AG04449 (cell line): ENCODE measurements around the gene TYMP.

Source experiments
- CTCF ChIA-PET: fragments of 350-600 bp; formaldehyde crosslinking; extraction: SDS; loops from one replicate; lab custom pipeline; 2021; ENCODE audit warnings: antibody characterized with exemption; lab: Yijun Ruan, JAX
- POLR2A ChIA-PET: fragments of 400-600, 350-600 bp; formaldehyde crosslinking; extraction: SDS; loops from one replicate; lab custom pipeline; 2020; ENCODE audit warnings: antibody characterized with exemption, inconsistent platforms; lab: Yijun Ruan, JAX
- DNase-seq: peaks from one replicate; pipeline ENCODE4 v3.0.0-alpha.2; 2010; ENCODE audit warnings: low read depth, low spot score
- H3K4me3 ChIP-seq: 2 replicates; pipeline ENCODE4 v1.5.1; 2011; ENCODE audit warnings: low read depth, mild to moderate bottlenecking, control low read depth, low read length
- CTCF ChIP-seq: IDR thresholded peaks from one replicate; pipeline ENCODE4 v1.5.1; 2011; ENCODE audit warnings: mild to moderate bottlenecking, moderate library complexity, low read length, control low read depth, inconsistent platforms; ENCODE audit not compliant: insufficient read depth; ENCODE audit errors: missing control alignments

TYMP gene

DNA sequence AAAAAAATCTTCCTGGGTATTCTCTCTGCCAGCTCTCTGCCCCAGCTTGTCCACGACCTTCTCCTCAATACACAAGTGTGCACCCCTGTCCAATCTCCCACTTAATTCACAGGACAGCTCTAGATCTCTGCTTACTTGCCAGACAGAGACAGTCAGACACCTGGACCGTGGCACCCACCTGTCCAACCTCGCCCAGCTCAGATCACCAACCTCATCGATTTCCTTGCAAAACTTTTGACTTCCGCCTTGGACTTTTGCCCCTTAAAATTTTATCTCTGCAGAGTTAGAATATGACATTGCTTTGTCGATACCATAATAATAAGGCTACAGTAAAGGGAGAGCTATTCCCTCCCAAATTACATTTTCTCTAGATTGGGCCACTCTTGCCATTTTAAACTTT, 32.7 kb downstream of the TYMP start:
- no peak overlapping the region for H3K4me3 ChIP-seq
- CTCF ChIA-PET, result interaction anchor here (1.0 to 3.1 kb wide), 16 partner anchors 9 to 256 kb away, joined by 3 to 24 read pairs (median 4); partner anchors contain the start of genes LMF2, MIOX, NCAPH2 and SYCE3
- DNase-seq, result no peak
- POLR2A ChIA-PET, result interaction anchor here (0.7 to 1.9 kb wide), 3 partner anchors 9 to 53 kb away, joined by 3 to 5 read pairs (median 3); partner anchors contain the start of gene SCO2
- no peak for TF ChIP-seq CTCF

DNA sequence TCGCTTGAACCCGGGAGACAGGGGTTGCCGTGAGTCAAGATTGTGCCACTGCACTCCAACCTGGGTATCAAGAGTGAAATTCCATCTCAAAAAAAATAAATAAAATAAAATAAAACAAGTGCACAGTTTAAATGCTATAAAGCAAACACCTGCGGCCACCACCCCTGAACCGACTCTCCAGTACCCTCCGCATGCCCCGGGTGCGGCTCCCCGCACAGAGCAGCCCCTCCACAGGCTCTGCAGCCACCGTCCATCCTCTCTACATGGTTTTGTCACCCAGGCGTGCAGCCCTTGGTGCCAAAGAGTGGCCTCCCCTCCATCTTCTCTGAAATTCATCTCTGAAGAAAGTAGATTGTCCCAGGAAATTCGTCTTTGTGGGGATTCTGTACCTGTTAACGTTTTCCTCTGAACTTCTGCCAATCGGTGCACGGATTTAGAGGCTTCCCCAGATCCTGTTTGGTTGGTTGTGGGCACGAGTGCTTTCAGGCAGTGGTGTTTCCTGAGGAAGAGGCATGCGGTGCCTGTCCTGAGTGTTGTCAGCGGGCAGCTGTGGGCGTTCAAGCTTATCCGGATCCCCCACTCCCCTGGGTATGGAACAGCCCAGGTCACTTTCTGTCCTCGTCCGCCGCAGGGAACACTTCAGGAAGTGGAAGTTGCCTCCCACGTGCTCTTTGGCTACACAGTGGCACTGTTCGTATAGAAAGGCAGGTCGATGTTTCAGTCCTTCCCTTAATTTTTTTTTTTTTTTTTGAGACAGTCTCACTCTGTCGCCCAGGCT, 39.1 kb downstream of the TYMP start:
- ChIA-PET CTCF (interaction anchor here (1.6 kb wide), 1 partner anchor 8 kb away, joined by 10 read pairs; no protein-coding TSS in a partner anchor), POLR2A (no interaction called here)
- no peak overlapping the region for H3K4me3 ChIP-seq
- TF ChIP-seq CTCF, result no peak
- DNase-seq, result no peak

DNA sequence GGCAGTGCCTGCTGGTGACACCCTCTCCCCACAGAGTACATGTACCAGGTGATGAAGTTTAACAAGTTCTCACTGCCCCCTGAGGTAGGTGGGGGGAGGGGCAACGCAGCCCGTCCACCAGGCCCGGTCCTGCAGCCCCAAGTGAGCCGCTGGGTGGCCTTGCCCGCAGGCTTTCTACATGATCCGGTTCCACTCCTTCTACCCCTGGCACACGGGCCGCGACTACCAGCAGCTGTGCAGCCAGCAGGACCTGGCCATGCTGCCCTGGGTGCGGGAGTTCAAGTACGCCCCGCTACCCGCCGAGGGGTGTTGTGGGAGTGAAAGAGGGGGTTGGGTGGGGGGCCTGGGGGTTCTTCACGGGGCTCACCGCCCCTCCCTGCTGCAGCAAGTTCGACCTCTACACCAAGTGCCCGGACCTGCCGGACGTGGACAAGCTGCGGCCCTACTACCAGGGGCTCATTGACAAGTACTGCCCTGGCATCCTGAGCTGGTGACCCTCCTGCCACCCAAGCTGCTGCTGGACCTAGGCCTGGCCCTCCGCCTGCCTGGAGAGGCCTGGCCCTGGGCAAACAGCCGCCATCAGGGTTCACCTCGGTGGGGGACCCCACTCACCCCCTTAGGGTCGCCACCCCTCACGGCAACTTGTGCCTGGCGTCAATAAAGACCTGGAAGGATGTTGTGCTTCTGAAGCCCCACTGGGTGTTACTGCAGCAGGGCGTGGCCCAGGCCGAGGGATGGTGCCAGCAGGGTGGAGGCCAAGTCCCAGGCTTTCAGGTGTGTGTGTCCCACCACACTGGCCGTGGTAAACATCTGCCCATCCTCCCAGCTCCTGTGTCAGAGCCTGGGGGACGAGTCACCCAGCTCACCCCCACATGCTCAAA, 40.2 kb downstream of the TYMP start:
- no peak for DNase-seq
- TF ChIP-seq CTCF, result no peak
- ChIA-PET POLR2A (no interaction called here), CTCF (interaction anchor here (1.6 kb wide), 1 partner anchor 9 kb away, joined by 10 read pairs; no protein-coding TSS in a partner anchor)
- no peak overlapping the region for H3K4me3 ChIP-seq

DNA sequence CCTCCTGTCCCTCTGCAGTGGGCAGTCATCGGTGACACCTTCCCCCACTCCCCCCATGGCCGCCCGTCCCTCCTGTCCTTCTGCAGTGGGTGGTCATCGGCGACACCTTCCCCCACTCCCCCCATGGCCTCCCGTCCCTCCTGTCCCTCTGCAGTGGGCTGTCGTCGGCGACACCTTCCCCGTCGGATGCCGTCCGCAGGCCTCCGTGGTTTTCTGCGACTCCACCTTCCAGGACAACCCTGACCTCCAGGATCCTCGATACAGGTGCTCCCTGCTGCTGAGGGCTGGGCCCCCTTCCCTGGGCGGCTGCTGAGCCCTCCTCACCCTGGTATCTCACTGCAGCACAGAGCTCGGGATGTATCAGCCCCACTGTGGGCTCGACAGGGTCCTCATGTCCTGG, 40.9 kb downstream of the TYMP start:
- DNase-seq, result no peak
- CTCF ChIA-PET, result interaction anchor here (1.6 kb wide), 1 partner anchor 10 kb away, joined by 10 read pairs; no protein-coding TSS in a partner anchor
- no peak for TF ChIP-seq CTCF
- POLR2A ChIA-PET, result no interaction called here
- H3K4me3 ChIP-seq, result no peak overlapping the region

DNA sequence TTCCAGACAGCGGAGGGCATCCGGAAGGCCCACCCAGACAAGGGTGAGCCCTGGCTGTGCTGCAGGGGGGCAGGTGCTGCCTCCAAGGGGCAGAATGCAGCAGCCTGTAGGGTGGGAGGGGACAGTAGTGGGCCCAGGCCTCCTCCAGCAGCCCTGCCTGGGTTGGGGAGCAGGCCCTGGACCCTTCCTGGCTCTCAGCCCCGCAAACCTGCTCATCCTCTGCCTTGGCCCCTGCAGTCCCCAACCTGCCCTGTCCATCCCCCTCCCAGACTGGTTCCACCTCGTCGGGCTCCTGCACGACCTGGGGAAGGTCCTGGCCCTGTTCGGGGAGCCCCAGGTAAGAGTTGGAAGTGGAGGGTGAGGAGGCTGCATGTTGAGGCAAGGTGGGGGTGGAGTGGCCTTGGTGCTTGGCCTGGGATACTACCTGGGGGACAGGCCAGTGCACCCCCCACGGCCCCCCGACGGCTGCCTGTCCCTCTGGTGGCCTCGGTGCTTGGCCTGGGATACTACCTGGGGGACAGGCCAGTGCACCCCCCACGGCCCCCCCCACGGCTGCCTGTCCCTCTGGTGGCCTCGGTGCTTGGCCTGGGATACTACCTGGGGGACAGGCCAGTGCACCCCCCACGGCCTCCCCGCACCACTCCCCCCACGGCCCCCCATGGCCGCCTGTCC, 41.7 kb downstream of the TYMP start:
- no peak for DNase-seq
- no peak overlapping the region for H3K4me3 ChIP-seq
- TF ChIP-seq CTCF, result no peak
- CTCF ChIA-PET, result no interaction called here
- POLR2A ChIA-PET, result no interaction called here
